Measurements from ENCODE around the gene PLPP6.

The PLPP6 gene

DNA sequence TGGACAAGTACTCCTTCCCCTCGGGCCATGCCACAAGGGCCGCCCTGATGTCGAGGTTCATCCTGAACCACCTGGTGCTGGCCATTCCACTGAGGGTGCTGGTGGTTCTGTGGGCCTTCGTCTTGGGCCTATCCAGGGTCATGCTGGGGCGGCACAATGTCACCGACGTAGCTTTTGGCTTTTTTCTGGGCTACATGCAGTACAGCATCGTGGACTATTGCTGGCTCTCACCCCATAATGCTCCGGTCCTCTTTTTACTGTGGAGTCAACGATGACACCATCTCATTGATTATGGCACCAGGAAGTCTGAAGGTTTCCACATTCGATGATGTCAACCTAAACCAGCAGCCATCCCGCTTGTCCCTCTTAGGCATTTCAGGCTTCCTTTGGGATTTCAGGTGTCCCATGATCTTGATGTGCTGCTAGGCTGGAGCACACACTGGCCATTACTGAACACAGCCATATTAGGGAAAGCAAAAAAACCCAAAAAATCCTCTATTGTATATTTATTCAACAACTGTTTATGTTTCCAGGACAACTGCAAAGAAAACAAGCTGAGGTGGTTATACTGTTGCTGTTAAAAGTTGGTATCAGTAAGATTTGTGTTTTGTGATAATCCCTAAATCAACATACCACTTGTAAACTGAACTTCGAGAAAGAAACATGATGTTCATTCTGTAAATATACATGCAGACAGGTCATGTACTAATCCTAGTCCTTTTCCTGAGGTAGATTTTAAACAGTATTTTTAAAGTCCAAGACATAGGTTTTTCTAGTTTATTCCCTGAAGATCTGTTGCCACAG lies 1.1 kb downstream of the PLPP6 start:
- DNase-seq (ENCODE audit: low read depth), result no peak

DNA sequence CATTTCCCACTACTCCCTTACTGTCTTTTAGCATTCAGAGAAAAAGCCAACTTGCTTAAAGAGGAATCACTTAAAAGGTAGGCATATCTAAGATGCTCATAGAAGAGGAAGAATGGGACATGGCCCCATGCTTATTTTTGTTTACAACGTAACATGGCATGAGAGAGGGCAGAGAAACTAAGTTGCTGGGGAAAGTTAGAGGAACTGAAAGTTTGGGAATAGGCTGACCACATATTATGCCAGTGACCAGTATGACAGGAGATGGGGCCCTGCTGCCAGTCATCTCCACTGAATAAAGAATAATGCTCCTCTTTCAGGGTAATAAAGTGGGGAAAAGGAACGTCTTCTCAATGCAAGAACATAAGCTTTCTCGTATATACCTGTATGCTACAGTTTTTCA lies 1.9 kb downstream of the PLPP6 start:
- no peak for DNase-seq (ENCODE audit: low read depth)

DNA sequence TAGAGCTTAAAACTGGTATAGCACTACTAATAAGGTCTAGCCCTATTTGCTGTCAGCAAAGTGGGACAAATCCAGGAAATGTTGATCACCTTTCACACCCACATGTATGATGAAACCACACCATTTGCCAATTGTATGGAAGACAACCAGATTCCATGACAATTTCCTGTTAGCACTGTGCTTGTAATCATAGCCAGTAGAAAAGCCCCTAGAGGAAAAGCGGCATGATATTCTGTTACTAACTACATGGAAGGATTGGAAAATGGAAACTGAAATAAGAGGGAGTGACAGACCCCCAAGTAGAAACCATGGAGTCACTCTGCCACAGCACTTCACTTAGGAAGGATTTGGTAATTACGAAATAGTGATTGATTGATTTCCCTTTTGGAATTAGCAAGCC lies 3.3 kb downstream of the PLPP6 start:
- DNase-seq (ENCODE audit: low read depth), result no peak

DNA sequence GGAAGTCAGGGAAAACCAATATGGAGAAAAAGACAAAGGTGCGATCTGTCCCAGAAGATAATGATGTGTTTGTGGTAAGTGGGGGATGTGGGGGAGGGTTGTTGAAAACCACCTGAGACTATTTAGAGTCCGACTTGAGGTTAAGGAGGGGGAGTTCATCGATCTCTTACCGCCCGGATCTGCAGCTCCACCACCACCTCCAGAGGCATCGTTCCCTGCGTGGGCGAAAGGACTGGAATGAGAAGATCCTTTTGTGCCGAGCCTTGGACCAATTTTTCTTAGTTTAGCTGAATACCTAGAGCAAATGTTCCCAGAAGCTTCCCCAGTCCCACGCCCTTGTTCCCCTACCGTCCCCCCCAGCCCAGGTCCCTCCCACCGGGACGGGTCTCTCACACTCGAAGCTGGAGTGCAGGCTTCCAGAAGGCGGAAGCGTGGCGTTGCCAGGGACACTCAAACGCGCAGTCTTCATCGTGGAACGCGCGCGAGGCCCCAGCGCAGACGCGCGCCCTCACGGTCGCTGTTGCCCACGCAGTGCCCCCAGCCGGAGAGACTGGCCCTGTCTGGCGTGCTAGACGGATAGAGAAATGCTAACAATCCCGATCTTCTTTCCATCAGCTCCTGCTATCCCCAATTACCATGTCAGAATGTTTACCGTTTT lies 4.1 kb downstream of the PLPP6 start, which contains the start of gene SPATA6L:
SPATA6L (minus strand) TSS at position 439 of the 658 bp plus-strand sequence; CDS start at position 209, 230 bp downstream.
- DNase-seq (ENCODE audit: low read depth), result peak; percentile 19

DNA sequence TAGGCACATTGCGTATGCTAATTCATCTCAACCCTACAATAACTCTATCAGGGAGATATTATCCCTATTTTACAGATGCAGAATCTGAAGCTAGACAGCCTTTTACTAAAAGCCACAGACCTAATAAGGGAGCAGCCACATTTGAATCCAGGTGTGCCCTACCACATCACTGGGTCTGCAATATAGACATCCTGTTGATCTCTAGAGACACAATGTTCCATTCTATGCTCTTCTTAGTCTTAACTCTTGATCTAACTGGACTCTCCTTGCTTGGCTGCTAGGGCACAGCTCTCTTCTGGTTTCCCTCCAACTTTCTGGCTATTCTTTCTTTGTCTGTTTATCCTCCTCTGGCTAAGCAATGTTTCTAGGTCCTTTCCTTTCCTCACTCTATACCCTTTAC lies 5.6 kb downstream of the PLPP6 start:
- no peak for DNase-seq (ENCODE audit: low read depth)

DNA sequence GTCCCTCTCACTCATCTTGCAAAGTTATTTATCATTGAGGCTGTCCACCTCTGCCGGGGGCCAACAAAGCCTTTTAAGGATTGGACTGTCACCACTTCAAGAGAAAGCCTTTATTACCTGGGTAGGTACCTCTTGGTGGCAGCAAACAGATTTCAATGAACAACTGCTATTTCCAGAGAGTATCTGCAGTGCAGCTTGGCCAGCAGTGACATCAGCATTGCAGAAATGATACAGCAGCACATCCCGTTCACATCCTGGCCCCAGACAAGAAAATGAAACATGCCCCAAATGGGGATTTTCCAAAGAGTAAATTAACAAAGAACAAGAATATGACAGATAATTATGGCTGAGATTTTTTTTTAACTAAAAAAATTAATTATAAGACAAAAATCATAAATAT lies 6.5 kb downstream of the PLPP6 start:
- DNase-seq (ENCODE audit: low read depth), result no peak

DNA sequence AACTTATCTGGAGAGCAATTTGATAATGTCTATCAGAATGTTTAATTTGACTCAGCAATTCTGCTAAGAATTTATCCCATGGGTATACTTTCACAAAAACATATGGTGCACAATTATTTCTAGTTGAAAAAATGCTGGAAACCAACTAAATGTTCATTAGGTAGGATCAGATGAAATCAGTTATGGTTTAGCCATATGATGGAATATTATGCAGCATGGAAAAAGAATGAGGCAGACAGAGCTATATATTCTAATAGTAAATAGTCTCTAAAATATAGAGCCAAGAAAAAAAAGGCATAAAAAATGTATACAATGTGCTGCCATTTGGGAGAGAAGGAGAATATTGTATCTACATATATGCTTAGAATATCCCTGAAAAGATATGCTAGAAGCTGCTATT lies 7.8 kb downstream of the PLPP6 start:
- DNase-seq (ENCODE audit: low read depth), result no peak

DNA sequence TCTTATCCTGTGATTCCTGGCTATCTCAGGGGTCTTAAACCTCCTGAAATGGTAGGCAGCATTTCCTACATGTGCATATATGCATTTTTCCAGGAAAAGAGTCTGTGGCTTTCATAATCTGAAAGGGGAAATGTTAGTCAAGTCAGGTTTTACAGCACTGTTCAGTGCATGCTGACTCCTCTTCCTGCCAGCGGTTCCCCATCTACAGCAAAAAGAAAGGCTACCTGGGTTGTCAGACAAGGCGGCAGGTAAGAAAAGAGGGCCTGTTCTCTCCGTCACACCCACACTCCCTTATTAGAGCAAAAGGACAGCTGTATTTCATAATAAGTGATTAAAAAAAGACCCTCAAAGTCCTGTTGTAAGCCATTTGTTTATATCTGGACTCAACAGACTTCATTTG lies 8.5 kb downstream of the PLPP6 start:
- no peak for DNase-seq (ENCODE audit: low read depth)

DNA sequence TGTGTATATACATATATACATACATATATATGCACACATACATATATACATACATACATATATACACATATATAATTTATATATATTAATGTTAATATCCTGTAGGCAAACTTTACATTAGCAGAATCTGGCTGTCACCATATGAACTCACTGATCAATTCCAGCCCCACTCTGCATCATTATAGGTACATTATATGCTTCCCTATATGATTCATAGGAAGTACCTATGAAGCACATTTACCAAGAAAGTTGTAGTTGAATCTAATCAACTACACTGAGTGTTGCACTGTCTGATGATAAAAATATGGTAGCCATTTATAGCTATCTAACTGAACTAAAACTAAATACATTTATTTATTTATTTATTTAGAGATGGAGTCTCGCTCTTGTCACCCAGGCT lies 9.6 kb downstream of the PLPP6 start:
- DNase-seq (ENCODE audit: low read depth), result no peak

DNA sequence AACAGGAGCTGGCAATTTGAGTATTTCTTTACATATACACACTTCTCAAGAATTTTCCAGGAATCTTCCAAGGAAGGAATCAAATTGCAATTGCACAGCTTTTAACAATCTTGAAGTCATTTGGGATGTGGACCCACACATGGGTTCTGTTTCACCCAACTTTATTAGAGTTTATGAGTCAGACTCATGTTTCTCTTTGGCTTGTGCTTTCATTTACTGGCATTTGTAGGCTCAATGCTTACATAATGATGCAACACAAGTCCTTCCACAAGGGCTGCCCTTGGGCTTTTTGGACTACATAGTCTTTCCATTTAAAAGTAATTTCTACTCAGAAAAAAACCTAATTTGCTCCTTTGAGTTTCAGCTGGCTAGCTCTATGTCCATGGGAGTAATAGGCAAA lies 12.7 kb downstream of the PLPP6 start:
- DNase-seq (ENCODE audit: low read depth), result no peak

DNA sequence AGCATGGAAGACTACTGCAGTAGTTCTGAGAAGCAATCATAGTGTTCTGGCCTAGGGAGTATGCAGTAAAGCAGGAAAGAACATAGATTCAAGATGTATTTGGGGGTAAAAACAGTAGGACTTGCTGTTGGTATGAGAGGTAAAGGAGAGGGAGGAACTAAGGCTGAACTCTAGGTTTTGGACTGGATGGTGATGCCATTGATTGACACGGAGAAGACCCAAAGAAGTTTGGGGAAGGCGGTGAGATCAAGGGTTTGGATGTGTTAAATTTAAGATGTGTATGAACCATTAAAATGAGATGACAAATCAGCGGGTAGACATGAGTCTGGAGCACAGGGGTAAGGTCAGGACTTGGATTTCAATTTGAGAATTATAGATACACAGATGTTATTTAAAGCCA lies 15.3 kb downstream of the PLPP6 start:
- DNase-seq (ENCODE audit: low read depth), result no peak

DNA sequence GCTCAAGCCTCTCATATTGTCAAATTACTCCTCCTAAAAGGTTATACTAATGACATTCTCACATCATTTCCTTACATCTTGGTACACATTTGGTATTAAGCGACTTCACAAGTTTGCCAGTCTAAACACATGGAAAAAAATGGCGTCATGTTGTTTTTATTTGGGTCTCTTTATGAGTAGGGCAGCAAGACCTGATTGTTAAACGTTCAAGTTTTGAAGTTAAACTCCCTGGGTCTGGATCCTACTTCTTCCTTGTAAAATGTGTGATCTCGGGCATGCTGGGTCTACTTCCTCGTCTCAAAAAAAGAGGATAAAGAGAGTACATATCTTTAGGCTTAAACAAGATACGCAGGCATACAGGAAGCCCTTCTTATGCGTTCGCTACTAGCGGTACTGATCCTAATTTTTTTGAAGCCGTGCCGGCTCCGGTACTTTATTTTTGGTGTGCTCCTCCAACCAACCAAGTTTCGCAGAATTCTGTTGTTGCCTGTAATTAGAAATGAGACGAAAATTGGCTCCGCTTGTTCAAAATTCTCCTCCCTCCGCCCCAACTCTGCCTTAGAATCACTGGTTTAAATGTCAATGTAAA lies 16.7 kb downstream of the PLPP6 start:
- DNase-seq (ENCODE audit: low read depth), result no peak

DNA sequence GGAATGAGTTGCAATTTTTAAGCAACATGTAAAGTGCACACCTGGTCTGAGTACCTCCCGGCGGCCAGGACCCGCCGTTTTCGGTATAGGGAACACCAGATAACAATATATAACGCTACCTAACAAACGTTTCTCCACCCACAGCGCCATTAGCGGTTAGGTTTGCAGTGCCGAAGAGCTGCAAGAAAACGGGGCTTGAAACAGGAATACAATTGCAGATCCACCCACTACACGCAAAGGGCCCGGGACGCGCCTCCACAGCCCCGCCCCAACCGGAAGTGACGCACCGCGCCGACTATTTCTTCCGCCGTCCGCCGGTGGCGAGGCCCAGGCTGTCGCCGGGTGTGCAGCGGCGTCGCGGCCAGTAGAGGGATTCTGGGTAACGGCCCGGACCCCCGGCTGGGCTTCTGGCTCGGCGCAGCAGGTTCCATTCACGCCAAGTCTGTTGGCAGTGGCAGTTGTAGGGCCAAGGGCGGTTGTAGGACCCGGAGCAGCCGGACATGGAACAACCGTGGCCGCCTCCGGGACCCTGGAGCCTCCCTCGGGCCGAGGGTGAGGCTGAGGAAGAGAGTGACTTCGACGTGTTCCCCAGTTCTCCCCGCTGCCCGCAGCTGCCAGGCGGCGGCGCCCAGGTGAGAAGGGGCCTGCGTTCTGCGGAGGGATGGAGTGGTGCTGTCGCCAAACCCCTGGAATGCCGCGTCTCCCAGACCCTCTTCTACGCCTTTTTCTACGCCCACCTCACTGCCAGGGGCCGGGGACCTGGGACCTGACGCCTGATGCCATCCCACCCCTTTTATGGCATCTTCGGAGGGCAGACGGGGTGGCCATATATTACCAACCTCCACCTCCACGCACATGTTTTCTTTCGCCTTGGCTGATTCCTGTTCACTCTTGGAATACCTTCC lies 17.4 kb downstream of the PLPP6 start, which contains the start of gene CDC37L1:
CDC37L1 (plus strand) TSS at position 302 of the 905 bp plus-strand sequence; CDS start at position 501, 199 bp downstream.
- DNase-seq (ENCODE audit: low read depth), result peak; percentile 98

DNA sequence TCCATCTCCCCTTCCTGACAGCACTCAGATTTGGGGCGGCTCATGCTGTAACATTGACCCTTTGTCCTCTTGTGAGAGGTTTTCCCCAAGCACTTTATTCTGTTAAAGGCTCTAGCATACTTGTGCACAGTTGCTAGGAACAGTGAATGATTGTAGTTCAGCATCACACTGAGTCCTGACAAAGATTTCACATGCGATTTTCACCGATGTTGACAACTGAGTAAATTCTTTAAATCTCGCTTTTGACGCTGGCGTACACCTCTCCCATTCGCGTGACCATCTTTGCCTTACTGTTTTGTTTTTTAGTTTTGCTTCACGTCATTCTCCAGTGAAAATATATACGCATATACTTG lies 18.1 kb downstream of the PLPP6 start:
- no peak for DNase-seq (ENCODE audit: low read depth)

DNA sequence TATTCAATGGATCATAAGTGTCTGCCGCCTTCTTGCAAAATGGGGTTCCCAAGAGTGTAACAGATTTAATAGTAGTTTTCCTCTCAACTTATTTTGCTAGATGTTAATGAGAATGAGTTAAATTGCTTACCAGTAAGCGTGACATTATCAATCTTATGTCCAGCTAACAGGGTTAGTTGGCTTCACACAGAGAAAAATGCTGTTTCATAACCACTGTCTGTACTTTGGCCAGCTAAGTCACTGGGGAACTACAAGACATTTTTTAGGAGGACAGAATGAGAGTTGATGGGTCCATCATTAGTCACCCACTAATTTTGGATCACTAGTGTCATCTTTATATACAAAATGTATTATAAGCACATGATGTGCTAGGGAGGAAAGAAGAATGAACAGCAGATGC lies 18.7 kb downstream of the PLPP6 start:
- no peak for DNase-seq (ENCODE audit: low read depth)

DNA sequence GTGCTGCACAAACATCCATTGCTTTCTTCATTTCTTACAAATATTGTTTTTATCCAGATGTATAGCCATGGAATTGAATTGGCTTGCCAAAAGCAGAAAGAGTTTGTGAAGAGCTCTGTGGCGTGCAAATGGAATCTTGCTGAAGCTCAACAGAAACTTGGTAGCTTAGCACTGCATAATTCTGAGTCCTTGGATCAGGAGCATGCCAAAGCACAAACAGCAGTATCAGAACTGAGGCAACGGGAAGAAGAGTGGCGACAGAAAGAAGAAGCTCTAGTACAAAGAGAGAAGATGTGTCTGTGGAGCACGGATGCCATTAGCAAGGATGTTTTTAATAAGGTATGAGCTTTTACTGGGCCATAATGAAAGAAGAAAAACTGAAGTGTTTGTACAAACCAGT lies 22.7 kb downstream of the PLPP6 start:
- no peak for DNase-seq (ENCODE audit: low read depth)

DNA sequence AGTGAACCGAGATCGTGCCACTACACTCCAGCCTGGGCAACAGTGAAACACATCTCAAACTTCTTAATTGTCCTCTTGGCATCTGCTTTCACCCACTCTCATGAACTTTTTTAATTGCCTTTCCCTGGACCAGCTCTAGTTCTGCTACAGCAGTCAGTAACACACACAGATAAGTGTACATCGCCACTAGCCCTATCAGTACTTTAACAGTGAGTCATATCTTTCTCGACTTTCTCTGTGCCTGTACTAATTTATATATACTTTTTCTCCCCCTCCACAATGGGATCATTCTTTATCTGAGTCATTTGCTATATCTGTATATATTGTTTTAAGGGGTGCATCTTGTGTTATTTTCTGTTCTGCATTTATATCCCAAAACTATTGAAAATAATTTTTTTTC lies 24.0 kb downstream of the PLPP6 start:
- no peak for DNase-seq (ENCODE audit: low read depth)

DNA sequence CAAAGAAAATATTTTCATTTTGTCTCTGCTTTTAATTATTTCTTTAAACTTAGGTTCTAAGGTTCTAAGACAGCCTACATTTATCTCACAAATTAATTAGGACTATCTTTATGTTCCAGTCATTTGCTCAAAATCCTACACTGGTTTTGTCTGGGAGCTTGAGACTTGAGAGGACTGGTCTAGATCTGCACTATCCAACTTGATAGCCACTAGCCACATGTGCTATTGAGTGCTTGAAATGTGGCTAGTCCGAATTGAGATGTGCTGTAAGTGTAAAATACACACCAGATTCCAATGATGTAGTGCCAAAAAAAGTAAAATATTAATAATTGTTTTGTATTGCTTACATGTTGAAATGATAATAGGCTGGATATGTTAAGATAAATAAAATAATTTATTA lies 24.5 kb downstream of the PLPP6 start:
- DNase-seq (ENCODE audit: low read depth), result no peak

DNA sequence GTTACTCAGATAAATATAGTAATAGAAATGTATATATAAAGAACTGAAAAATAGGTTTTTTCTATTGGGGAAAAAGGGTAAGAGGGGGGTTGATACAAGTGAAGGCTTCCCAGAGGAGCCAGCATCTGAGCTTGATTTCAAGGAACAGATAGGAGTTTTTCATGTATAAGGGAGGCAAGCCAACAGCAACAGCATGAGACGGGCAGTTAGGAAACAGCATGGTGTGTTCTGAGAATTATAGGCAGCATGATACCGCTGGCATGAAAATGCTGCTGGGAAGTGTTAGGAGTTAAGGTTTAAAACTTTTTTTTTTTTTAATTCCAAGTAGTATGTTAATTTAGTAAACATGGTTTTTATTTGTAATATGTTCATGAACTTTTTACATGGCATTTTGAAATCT lies 26.9 kb downstream of the PLPP6 start:
- no peak for DNase-seq (ENCODE audit: low read depth)

DNA sequence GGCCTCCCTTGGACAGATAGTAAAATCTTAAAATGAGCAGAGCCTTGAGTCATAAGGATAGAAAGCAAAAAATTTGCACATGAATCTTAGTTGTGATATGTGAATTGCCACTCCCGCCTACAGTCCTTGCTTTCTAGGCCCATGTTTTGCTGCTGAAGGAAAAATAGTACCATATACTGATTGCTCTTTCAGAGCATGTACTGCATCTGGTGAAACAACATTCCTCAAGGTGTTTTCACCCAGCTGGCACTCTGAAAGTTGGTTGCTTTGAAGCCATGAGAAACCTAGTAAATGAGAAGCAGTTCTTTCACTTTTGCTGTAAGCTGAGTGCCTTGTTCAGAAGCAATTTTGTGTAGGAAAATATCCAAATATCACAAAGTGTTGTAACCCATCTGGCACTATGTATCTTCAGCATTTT lies 27.6 kb downstream of the PLPP6 start:
- DNase-seq (ENCODE audit: low read depth), result no peak

DNA sequence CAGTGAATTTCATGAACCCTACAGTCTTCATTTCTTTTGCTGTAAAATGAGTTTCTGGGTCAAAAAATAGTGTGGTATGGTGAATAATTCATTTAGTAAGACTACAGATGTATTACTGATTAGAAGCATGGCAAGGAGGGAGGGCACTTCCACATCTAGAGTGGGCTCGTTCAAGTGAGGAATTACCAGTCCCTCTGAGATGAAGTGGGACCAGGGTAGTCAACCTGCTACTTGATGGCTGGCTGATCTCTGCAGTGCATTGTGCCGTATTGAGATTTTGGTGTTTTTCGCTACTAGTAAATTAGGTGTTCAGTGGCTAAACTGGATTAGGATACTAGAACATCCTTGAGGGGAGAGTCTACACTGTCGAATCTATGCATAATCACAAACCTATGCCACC lies 28.1 kb downstream of the PLPP6 start:
- no peak for DNase-seq (ENCODE audit: low read depth)

DNA sequence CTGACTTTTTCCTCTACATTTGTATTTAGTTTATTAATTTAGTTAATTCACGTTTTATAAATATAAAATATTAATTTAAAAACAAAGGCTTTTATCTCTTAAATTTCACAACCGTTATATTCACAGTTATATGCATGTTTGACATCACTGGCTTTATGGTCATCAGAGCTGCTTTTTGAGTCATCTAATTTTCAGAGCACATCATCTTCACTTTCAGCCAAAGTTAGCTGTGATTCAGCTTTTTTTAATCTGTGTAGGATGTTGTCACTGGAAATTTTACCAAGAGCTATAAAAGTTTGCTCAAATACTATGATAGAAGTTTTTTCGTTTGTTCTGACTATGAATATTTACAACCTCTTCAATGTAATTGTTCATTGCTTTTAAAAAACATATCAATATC lies 29.7 kb downstream of the PLPP6 start:
- no peak for DNase-seq (ENCODE audit: low read depth)
